Prostate gland (tissue), 2 donors: ENCODE results near the gene SMIM24. TPM values are rescaled to one million over a fixed set of nuclear protein-coding genes. Genes with fewer than 3 reads are reported as not detected.
A peak's percentile ranks its signal among the peaks of the same experiment; 100 is the strongest.

ENCODE experiments used
- DNase-seq: peaks from one replicate; pipeline ENCODE4 v3.0.0-alpha.2; 2019; ENCODE audit warnings: low spot score
- H3K27ac ChIP-seq, 2 donors: fragments of 200-600 bp; sonication (generic); 2 replicates each; pipeline ENCODE4 v1.5.1; 2017 to 2019
- H3K27me3 ChIP-seq: fragments of 200-600 bp; sonication (generic); replicated peaks from 2 replicates; pipeline ENCODE4 v1.5.1; 2019; ENCODE audit not compliant: insufficient read depth
- H3K36me3 ChIP-seq, 2 donors: fragments of 200-600 bp; sonication (generic); 1 replicate in 1 of 2; 2 replicates in 1 of 2; pipeline versions ENCODE4 v1.5.1 to v1.8.1; 2017 to 2019
- H3K4me1 ChIP-seq: fragments of 200-600 bp; sonication (generic); replicated peaks from 2 replicates; pipeline ENCODE4 v1.5.1; 2019
- H3K4me3 ChIP-seq, 2 donors: fragments of 200-600 bp; sonication (generic); 2 replicates each; pipeline ENCODE4 v1.5.1; 2017 to 2019
- H3K9me3 ChIP-seq: fragments of 200-600 bp; sonication (generic); 2 replicates; pipeline ENCODE4 v1.5.1; 2017
- CTCF ChIP-seq, 4 experiments: fragments of 200-600 bp in 2 of 4; fragments of 450-650 bp in 2 of 4; sonication (generic) in 2 of 4; IDR thresholded peaks; 1 replicate in 3 of 4; 2 replicates in 1 of 4; pipeline ENCODE4 v1.5.1; 2016 to 2019; ENCODE audit warnings: antibody characterized with exemption in 4 of 4, mild to moderate bottlenecking in 2 of 4, moderate library complexity in 2 of 4
- POLR2A ChIP-seq: fragments of 450-650 bp; IDR thresholded peaks from one replicate; pipeline ENCODE4 v1.6.1; 2016; ENCODE audit warnings: antibody characterized with exemption, mild to moderate bottlenecking
- POLR2AphosphoS5 ChIP-seq: sonication (generic); formaldehyde crosslinking; IDR thresholded peaks from one replicate; pipeline ENCODE4 v1.6.1; 2017; ENCODE audit warnings: antibody characterized with exemption
- WGBS: methylation state at CpG from one replicate; pipeline ENCODE4 v1.1.5; 2018; 5-methylcytosine and 5-hydroxymethylcytosine counted together
- intact Hi-C: fragments of 100-400 bp; cut with DNase I; formaldehyde crosslinking; loops from one replicate; pipeline ENCODE4 v1.14.2; 2022
- total RNA-seq, 2 donors: library from RNA; depleted of rRNA; stranded (reverse); fragments of >200 nt; gene quantifications; one replicate each; pipeline ENCODE4 v1.1.0, GENCODE V29; 2016

SMIM24 gene
- total RNA-seq, 2 donors from 2014 or later = 0.32 to 1.6 TPM

DNA sequence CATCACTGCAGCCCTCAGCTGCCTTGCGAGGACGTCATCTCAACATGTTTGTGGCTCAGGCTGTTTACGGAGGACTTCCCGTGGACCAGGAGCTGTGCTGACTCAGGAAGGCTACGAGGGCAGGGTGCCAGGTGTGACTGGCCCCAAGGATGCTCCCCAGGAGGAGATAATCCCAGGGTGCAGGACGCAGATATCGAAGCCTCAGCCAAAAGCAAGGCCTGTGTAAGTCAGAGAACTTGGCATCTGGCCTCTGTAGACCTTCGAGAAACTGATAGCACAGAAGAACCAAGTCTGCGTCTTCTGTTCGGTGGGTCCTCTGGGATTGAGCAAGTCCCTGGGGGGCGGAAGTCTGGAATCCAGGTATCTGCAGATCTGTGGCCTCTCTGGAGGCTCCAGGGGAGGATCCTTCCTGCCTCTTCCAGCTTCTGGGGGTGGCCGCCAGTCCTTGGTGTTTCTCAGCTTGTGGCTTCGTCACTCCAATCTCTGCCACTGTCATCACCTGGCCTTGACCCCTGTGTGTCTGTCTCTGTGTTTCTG is 22.8 kb upstream of the SMIM24 start:
- WGBS = 84% methylated on average over 13 of the region's 13 CpGs
- Histone ChIP-seq H3K27ac (no peak overlapping the region), H3K27me3 (no peaks in the 10 kb centered on the region), H3K4me1 (peaks cover 5% of the 10 kb centered on the region), H3K4me3 (no peak overlapping the region), H3K36me3 (no peaks in the 10 kb centered on the region), H3K9me3 (no peaks in the 10 kb centered on the region)
- TF ChIP-seq CTCF (IDR thresholded peaks at IDR 0.05) (no peak), POLR2AphosphoS5 (no peak), POLR2A (no peak)
- DNase-seq = no peak
- intact Hi-C loops = loop anchor here (10.0 kb wide), 1 partner anchor 72 kb away; the partner anchor contains the start of gene HMG20B

- WGBS = 89% methylated on average over 3 of the region's 3 CpGs
- TF ChIP-seq CTCF (IDR thresholded peaks at IDR 0.05) (no peak), POLR2A (no peak), POLR2AphosphoS5 (no peak)
- intact Hi-C loops = loop anchor here (10.0 kb wide), 1 partner anchor 73 kb away; the partner anchor contains the start of gene HMG20B
Measured at GRCh38 chr19:3501780-3502179, 21.5 kb upstream of the SMIM24 start.

DNA sequence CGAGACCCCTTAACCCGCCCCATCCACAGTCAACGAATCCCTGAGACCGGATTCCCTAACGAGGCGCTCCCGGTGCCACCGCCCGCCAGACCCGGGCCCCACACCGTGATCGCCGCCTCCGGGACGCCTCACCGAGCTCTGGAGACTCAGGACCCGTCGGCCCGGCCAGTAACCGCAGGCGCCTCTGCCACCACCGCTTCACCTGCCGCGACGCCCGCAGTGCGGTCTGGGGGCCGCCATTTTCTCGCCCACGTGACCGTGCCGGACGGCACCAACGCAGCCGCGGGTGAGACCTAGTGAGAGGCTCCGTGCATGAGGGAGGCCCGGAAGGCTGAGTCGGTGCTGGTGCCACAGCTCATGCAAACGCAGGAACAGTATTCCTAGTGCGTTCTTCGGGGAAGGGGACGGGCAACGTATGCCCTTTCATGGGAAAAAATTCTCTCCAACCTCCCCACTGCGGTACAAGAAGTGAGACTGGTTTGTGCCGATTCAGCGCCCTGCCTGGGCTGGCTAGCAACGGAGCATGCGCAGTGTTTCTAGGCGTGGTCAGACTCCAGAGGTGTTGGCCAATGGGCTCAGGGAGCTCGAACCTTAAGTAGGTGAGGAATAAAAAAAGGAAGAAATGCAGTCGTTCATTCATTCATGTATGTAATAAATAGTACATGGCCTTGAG is 20.2 kb upstream of the SMIM24 start, which contains the start of gene DOHH:
Gene DOHH (minus strand): TSS at position 246 of the 673 bp plus-strand sequence. CDS start 3,860 bp downstream, outside the sequence.
- H3K9me3 ChIP-seq = no peaks in the 10 kb centered on the region
- TF ChIP-seq POLR2AphosphoS5 = peak; percentile 96
- peak; percentile 47 for TF ChIP-seq POLR2A
- TF ChIP-seq CTCF (IDR thresholded peaks at IDR 0.05) = no peak
- no peaks in the 10 kb centered on the region for H3K27me3 ChIP-seq
- H3K4me1 ChIP-seq = peaks cover 5% of the 10 kb centered on the region
- H3K36me3 ChIP-seq = peaks cover 0 to 4% of the 10 kb centered on the region in 2 donors
- peak within 1 kb of the TSS; percentile 80 to 88 for H3K27ac ChIP-seq
- under 1% methylated on average over 40 of the region's 52 CpGs for WGBS
- H3K4me3 ChIP-seq = peak within 1 kb of the TSS; percentile 73 to 78
- peak; percentile 92 for DNase-seq
- intact Hi-C loops = loop anchor here (10.0 kb wide), 1 partner anchor 74 kb away; the partner anchor contains the start of gene HMG20B

More at GRCh38 chr19:3501780-3502179, 21.5 kb upstream of the SMIM24 start:
- Histone ChIP-seq H3K27me3 (no peaks in the 10 kb centered on the region), H3K4me1 (peaks cover 5% of the 10 kb centered on the region), H3K36me3 (no peaks in the 10 kb centered on the region), H3K9me3 (no peaks in the 10 kb centered on the region), H3K4me3 (no peak overlapping the region), H3K27ac (no peak overlapping the region)
- no peak for DNase-seq

DNA sequence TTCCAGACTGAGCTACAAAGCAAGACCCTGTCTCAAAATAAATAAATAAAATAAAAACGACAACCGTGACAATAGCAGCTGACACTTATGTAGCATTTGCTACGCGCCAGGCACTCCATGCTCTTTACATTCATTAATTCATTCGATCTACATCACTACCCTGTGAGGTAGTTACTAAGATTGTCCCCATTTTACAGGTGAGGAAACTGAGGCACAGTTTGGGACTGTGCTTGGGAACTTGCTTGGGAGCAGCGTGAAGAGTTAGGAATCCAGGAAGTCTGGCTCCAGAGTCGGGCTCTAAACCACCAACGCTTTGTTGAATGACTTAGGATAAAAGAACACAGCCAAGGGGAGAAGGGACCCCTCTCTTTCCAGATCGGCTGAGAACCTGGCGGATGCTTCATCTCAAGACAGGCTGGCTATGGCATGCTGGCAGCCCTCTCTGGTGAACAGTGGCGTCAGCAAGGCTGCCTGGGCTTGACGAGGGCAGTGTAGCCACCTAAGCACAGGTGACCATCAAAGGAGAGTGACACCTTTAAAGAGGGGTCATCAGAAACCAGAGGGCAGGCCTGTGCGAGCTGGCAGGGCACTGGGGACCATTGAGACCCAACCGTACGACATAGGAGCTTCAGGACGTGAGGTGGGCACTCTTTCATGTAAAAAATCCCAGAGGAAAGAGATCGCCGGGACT is 19.6 kb upstream of the SMIM24 start:
- Histone ChIP-seq H3K27me3 (no peaks in the 10 kb centered on the region), H3K27ac (peak overlapping the region; percentile 80 to 88), H3K4me1 (peaks cover 5% of the 10 kb centered on the region), H3K4me3 (peak overlapping the region; percentile 73 to 78), H3K36me3 (peaks cover 0 to 4% of the 10 kb centered on the region in 2 donors), H3K9me3 (no peaks in the 10 kb centered on the region)
- 18% methylated on average over 18 of the region's 18 CpGs for WGBS
- intact Hi-C loops = loop anchor here (10.0 kb wide), 1 partner anchor 75 kb away; the partner anchor contains the start of gene HMG20B
- no peak for DNase-seq
- TF ChIP-seq CTCF (IDR thresholded peaks at IDR 0.05) = no peak
- no peak for TF ChIP-seq POLR2AphosphoS5
- TF ChIP-seq POLR2A = no peak
